Trophoblast cell (in vitro differentiated cells and primary cell): Measurements from ENCODE around the gene KIAA1958.

Source experiments
- DNase-seq, 2 donors: peaks; one replicate each; pipeline ENCODE4 v3.0.0-alpha.2; 2016
- H2AFZ ChIP-seq: 2 replicates; pipeline ENCODE4 v1.6.1; 2013; ENCODE audit warnings: low read length, moderate library complexity, mild to moderate bottlenecking; ENCODE audit not compliant: insufficient read depth, poor library complexity
- H2AK5ac ChIP-seq: 2 replicates; pipeline ENCODE4 v1.6.1; 2013; ENCODE audit warnings: mild to moderate bottlenecking, low read length
- H2BK120ac ChIP-seq: 2 replicates; pipeline ENCODE4 v1.6.1; 2013; ENCODE audit warnings: low read length, mild to moderate bottlenecking, moderate library complexity; ENCODE audit not compliant: insufficient read depth, poor library complexity
- H2BK12ac ChIP-seq: 2 replicates; pipeline ENCODE4 v1.6.1; 2013; ENCODE audit warnings: mild to moderate bottlenecking, low read length, moderate library complexity
- H2BK5ac ChIP-seq: 2 replicates; pipeline ENCODE4 v1.6.1; 2013; ENCODE audit warnings: low read length, low read depth, moderate library complexity, mild to moderate bottlenecking; ENCODE audit not compliant: poor library complexity
- H3K14ac ChIP-seq: 2 replicates; pipeline ENCODE4 v1.6.1; 2013; ENCODE audit warnings: mild to moderate bottlenecking, low read length
- H3K18ac ChIP-seq: 2 replicates; pipeline ENCODE4 v1.6.1; 2013; ENCODE audit warnings: mild to moderate bottlenecking, low read length
- H3K23ac ChIP-seq: 2 replicates; pipeline ENCODE4 v1.6.1; 2013; ENCODE audit warnings: low read length
- H3K27ac ChIP-seq: 2 replicates; pipeline ENCODE4 v1.5.1; 2013; ENCODE audit warnings: low read depth, mild to moderate bottlenecking, inconsistent platforms, low read length, moderate library complexity
- H3K27me3 ChIP-seq: 2 replicates; pipeline ENCODE4 v1.6.1; 2013; ENCODE audit warnings: inconsistent platforms, mild to moderate bottlenecking, low read length, moderate library complexity; ENCODE audit not compliant: insufficient read depth
- H3K36me3 ChIP-seq, 2 experiments: 1 replicate in 1 of 2; 2 replicates in 1 of 2; pipeline ENCODE4 v1.6.1; 2013; ENCODE audit warnings: low read length in 2 of 2, mild to moderate bottlenecking in 2 of 2, moderate library complexity in 1 of 2; ENCODE audit not compliant: insufficient read depth in 2 of 2, control insufficient read depth in 1 of 2
- H3K4ac ChIP-seq: 2 replicates; pipeline ENCODE4 v1.6.1; 2013; ENCODE audit warnings: low read depth, mild to moderate bottlenecking, low read length, moderate library complexity
- H3K4me1 ChIP-seq, 2 experiments: 1 replicate in 1 of 2; 2 replicates in 1 of 2; pipeline ENCODE4 v1.6.1; 2013; ENCODE audit warnings: low read length in 2 of 2, mild to moderate bottlenecking in 2 of 2, moderate library complexity in 1 of 2; ENCODE audit not compliant: insufficient read depth in 2 of 2, control insufficient read depth in 1 of 2
- H3K4me2 ChIP-seq: 2 replicates; pipeline ENCODE4 v1.6.1; 2013; ENCODE audit warnings: inconsistent platforms, mild to moderate bottlenecking, low read length, moderate library complexity
- H3K4me3 ChIP-seq: 2 replicates; pipeline ENCODE4 v1.5.1; 2013; ENCODE audit warnings: mild to moderate bottlenecking, low read depth, low read length, inconsistent platforms
- H3K79me1 ChIP-seq: one replicate; pipeline ENCODE4 v1.6.1; 2013; ENCODE audit warnings: low read length
- H3K79me2 ChIP-seq: 2 replicates; pipeline ENCODE4 v1.6.1; 2013; ENCODE audit warnings: low read length, mild to moderate bottlenecking; ENCODE audit not compliant: control insufficient read depth, insufficient read depth, poor library complexity
- H3K9ac ChIP-seq: 2 replicates; pipeline ENCODE4 v1.6.1; 2013; ENCODE audit warnings: mild to moderate bottlenecking, low read length
- H3K9me3 ChIP-seq: 2 replicates; pipeline ENCODE4 v1.6.1; 2013; ENCODE audit warnings: low read depth, mild to moderate bottlenecking, control low read depth, inconsistent platforms, low read length; ENCODE audit not compliant: insufficient read depth
- H4K12ac ChIP-seq: 2 replicates; pipeline ENCODE4 v1.6.1; 2013; ENCODE audit warnings: low read depth, mild to moderate bottlenecking, low read length, moderate library complexity
- H4K8ac ChIP-seq: 2 replicates; pipeline ENCODE4 v1.6.1; 2013; ENCODE audit warnings: low read depth, mild to moderate bottlenecking, low read length, moderate library complexity
- H4K91ac ChIP-seq: one replicate; pipeline ENCODE4 v1.6.1; 2013; ENCODE audit warnings: low read depth, mild to moderate bottlenecking, low read length, moderate library complexity
- WGBS: extraction: QIAGEN DNeasy Blood & Tissue Kit; methylation state at CpG from one replicate; pipeline ENCODE4 v1.1.7; 2013; ENCODE audit warnings: missing lambda C conversion rate; ENCODE audit not compliant: insufficient read length, insufficient coverage; ENCODE audit errors: extremely low coverage; 5-methylcytosine and 5-hydroxymethylcytosine counted together

KIAA1958 gene

DNA sequence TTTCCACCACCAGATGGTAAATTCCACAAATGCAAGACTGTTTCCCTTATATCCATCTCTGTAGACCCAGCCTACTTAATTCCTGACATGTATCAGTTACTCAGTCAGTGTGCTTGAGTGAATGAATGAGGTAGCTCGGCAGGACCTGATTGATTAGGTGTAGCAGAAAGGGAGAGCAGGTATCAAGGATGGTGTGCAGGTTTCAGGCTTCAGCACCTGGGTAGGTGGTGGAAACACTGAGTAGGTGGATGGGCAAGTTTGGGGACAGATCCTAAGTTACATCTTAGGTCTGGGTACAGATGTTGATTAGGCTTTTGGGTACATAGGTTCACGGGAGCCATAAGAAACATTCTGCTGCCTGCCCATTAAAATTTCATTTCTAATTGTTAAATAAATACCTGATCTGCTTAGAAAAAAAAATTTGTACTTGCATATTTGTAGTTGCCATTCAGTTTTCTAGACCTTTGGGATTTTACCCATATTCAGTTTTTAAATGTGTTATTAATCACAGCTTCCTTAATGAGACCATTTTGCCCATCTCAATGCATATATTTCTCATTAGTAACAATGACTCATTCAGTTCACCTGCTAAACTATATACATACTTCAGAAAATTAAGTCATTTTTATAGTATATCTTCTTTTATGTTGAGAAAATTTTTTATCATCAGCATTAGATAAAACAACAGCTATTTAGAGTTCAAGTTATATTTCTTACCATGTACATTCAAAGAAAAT, 119.5 kb downstream of the KIAA1958 start:
- Histone ChIP-seq H4K91ac (no peak overlapping the region), H2BK12ac (no peak overlapping the region), H3K23ac (no peak overlapping the region), H3K79me1 (no peaks in the 10 kb centered on the region), H4K8ac (no peak overlapping the region), H3K9me3 (no peaks in the 10 kb centered on the region), H4K12ac (no peak overlapping the region), H2BK120ac (no peak overlapping the region), H3K14ac (no peak overlapping the region), H2AK5ac (no peak overlapping the region), H3K79me2 (no peaks in the 10 kb centered on the region), H3K27ac (no peak overlapping the region), H3K18ac (no peak overlapping the region), H3K4ac (no peak overlapping the region), H3K4me3 (no peak overlapping the region), H2AFZ (no peak overlapping the region), H3K4me2 (no peak overlapping the region), H3K9ac (no peak overlapping the region), H3K4me1 (no peaks in the 10 kb centered on the region), H2BK5ac (no peak overlapping the region), H3K36me3 (no peaks in the 10 kb centered on the region), H3K27me3 (no peaks in the 10 kb centered on the region)
- no CpG with 5 or more reads among the region's 2 CpGs for WGBS
- DNase-seq: no peak

DNA sequence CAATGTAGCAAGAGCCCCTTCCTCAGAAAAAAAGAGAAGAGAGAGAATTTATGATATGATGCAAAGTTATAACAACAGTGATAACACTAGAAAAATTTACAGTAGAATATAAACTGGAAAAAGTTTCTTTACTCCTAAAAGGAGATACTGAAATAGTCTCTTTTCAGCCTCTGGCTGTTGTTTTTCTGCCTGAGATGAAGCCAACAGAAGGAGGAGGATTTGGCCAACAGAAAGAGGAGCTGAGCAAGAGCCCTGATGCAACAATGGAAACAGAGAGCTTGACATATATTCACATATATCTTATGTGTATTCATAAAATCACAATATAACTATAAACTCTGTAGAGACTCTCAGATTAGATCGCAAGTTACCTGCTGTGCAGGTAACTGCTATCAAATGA, 122.2 kb downstream of the KIAA1958 start:
- Histone ChIP-seq H2BK5ac (no peak overlapping the region), H3K36me3 (no peaks in the 10 kb centered on the region), H3K4me2 (no peak overlapping the region), H4K12ac (no peak overlapping the region), H3K79me2 (no peaks in the 10 kb centered on the region), H2BK120ac (no peak overlapping the region), H3K4me3 (no peak overlapping the region), H3K14ac (no peak overlapping the region), H3K79me1 (no peaks in the 10 kb centered on the region), H2AFZ (no peak overlapping the region), H3K18ac (no peak overlapping the region), H4K8ac (no peak overlapping the region), H2AK5ac (no peak overlapping the region), H3K4ac (no peak overlapping the region), H2BK12ac (no peak overlapping the region), H3K27ac (no peak overlapping the region), H3K23ac (no peak overlapping the region), H3K4me1 (no peaks in the 10 kb centered on the region), H3K27me3 (no peaks in the 10 kb centered on the region), H3K9me3 (no peaks in the 10 kb centered on the region), H3K9ac (no peak overlapping the region), H4K91ac (no peak overlapping the region)
- DNase-seq: no peak
- no CpG with 5 or more reads among the region's 1 CpG for whole genome bisulfite sequencing

DNA sequence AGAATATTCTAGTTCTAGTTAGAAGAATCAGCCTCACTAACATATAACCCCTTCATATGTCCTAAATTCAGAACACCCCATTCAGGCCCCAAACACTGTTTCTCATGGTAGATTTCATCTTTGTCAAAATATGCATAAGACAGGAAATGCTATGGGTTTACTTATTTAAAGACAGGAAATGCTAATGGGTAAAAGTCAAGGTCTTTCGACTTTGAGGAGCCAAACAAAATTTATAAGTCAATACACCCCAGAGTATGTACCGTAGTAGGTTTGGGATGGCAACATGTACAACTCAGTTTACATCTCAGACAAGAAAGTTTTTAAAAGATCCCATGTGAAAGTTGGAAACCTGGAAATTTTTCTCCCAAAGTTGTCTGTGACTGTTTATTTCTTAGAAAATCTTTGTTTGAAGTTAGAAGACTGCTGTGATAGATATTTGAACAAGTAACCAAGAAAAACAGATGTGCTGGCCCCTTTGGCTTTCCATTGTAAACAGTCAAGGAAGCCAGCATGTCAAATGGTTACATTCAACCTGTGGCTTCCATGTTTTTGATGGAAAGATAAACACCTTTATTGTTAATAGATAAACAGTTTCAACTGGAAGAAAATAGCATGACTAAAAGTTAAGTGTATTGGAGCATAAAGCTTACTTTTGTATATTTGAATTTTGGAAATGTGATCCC, 129.1 kb downstream of the KIAA1958 start:
- no peak overlapping the region for H3K4me2 ChIP-seq
- no peak for DNase-seq
- no peak overlapping the region for H2BK120ac ChIP-seq
- no peak overlapping the region for H3K14ac ChIP-seq
- H2AK5ac ChIP-seq: no peak overlapping the region
- no peak overlapping the region for H4K8ac ChIP-seq
- H2BK5ac ChIP-seq: no peak overlapping the region
- no CpG with 5 or more reads among the region's 2 CpGs for WGBS
- no peaks in the 10 kb centered on the region for H3K79me2 ChIP-seq
- H3K4me1 ChIP-seq: no peaks in the 10 kb centered on the region
- H4K12ac ChIP-seq: no peak overlapping the region
- no peak overlapping the region for H3K23ac ChIP-seq
- H3K27ac ChIP-seq: no peak overlapping the region
- H3K18ac ChIP-seq: no peak overlapping the region
- H2BK12ac ChIP-seq: no peak overlapping the region
- no peaks in the 10 kb centered on the region for H3K9me3 ChIP-seq
- peaks cover 3 to 6% of the 10 kb centered on the region in 2 experiments for H3K36me3 ChIP-seq
- no peak overlapping the region for H3K4me3 ChIP-seq
- no peaks in the 10 kb centered on the region for H3K27me3 ChIP-seq
- H2AFZ ChIP-seq: no peak overlapping the region
- no peak overlapping the region for H3K4ac ChIP-seq
- H4K91ac ChIP-seq: no peak overlapping the region
- H3K9ac ChIP-seq: no peak overlapping the region
- H3K79me1 ChIP-seq: no peaks in the 10 kb centered on the region

DNA sequence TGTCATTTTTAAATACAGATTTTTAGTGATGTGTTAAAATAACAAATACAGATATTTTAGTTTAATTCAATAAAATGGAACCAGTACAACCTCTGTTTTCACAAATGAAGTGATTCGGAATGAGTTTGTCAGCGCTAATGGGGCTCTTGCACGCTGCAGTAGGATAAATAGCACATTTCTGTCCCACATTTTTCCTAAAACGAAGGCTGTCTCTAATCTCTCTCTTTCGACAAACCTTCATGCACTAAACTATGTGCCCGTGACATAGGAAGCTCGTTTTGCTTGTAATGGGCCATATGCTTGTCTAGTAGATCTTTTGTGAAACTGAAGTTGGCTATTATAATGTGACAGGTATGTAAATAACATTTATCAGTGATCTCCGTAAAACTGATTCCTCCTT, 130.7 kb downstream of the KIAA1958 start:
- Histone ChIP-seq H3K4me3 (no peak overlapping the region), H3K23ac (no peak overlapping the region), H3K27ac (no peak overlapping the region), H2BK120ac (no peak overlapping the region), H4K91ac (no peak overlapping the region), H4K12ac (no peak overlapping the region), H3K9ac (no peak overlapping the region), H3K9me3 (no peaks in the 10 kb centered on the region), H3K14ac (no peak overlapping the region), H2BK12ac (no peak overlapping the region), H3K36me3 (peaks cover 3 to 6% of the 10 kb centered on the region in 2 experiments), H2BK5ac (no peak overlapping the region), H4K8ac (no peak overlapping the region), H3K4me1 (no peaks in the 10 kb centered on the region), H2AK5ac (no peak overlapping the region), H3K4me2 (no peak overlapping the region), H3K79me2 (no peaks in the 10 kb centered on the region), H3K79me1 (no peaks in the 10 kb centered on the region), H2AFZ (no peak overlapping the region), H3K18ac (no peak overlapping the region), H3K27me3 (no peaks in the 10 kb centered on the region), H3K4ac (no peak overlapping the region)
- no peak for DNase-seq
- WGBS: no CpG with 5 or more reads among the region's 8 CpGs
